Measurements from ENCODE around the gene SVOPL. TPM values are rescaled to one million over a fixed set of nuclear protein-coding genes. Genes with fewer than 3 reads are reported as not detected.

Gene SVOPL
- total RNA-seq, 4 donors from 2014 or later, result 4.1 to 4.6 TPM; not detected in 2

- no peaks in the 10 kb centered on the region for H3K36me3 ChIP-seq
- 96 to 100% methylated on average over 2 of the region's 2 CpGs for WGBS, 2 donors (ENCODE audit: low coverage in 1 of 2)
- intact Hi-C loops (cut with DNase I; ENCODE audit: low total_unique reads) (no loop called here), in situ Hi-C loops (cut with MboI; ENCODE audit: low pct_ligation_motif_present in 1 of 4, low pct_unique_long_range_greater_than_20kb in 1 of 4, low sequenced_read_pairs in 3 of 4) (no loop called here)
- no peak overlapping the region for H3K27ac ChIP-seq
- no peak overlapping the region for H3K4me3 ChIP-seq
- no peak for DNase-seq
- H3K9me3 ChIP-seq, result peaks cover 0 to 11% of the 10 kb centered on the region in 2 donors
- no peaks in the 10 kb centered on the region for H3K4me1 ChIP-seq
- no peak for TF ChIP-seq POLR2A (IDR thresholded peaks at IDR 0.05)
- no peak for TF ChIP-seq POLR2AphosphoS5 (IDR thresholded peaks at IDR 0.05)
- TF ChIP-seq EP300 (IDR thresholded peaks at IDR 0.05; ENCODE audit: low read depth), result no peak
- H3K27me3 ChIP-seq, result no peaks in the 10 kb centered on the region
These were observed 44.2 kb downstream of the SVOPL start for GRCh38 chr7:138656952-138657351.

GRCh38 chr7:138654616-138655015 lies 46.5 kb downstream of the SVOPL start:
- WGBS, 2 donors (ENCODE audit: low coverage in 1 of 2), result 85 to 86% methylated on average over 4 to 5 of the region's 5 CpGs
- Histone ChIP-seq H3K4me1 (no peaks in the 10 kb centered on the region), H3K4me3 (no peak overlapping the region), H3K9me3 (peaks cover 0 to 11% of the 10 kb centered on the region in 2 donors), H3K27ac (no peak overlapping the region), H3K27me3 (no peaks in the 10 kb centered on the region), H3K36me3 (no peaks in the 10 kb centered on the region)
- DNase-seq, result no peak
- in situ Hi-C loops (cut with MboI; ENCODE audit: low pct_ligation_motif_present in 1 of 4, low pct_unique_long_range_greater_than_20kb in 1 of 4, low sequenced_read_pairs in 3 of 4) (no loop called here), intact Hi-C loops (cut with DNase I; ENCODE audit: low total_unique reads) (no loop called here)
- TF ChIP-seq POLR2AphosphoS5 (IDR thresholded peaks at IDR 0.05) (no peak), POLR2A (IDR thresholded peaks at IDR 0.05) (no peak), CTCF (IDR thresholded peaks at IDR 0.05) (no peak), EP300 (IDR thresholded peaks at IDR 0.05; ENCODE audit: low read depth) (no peak)

DNA sequence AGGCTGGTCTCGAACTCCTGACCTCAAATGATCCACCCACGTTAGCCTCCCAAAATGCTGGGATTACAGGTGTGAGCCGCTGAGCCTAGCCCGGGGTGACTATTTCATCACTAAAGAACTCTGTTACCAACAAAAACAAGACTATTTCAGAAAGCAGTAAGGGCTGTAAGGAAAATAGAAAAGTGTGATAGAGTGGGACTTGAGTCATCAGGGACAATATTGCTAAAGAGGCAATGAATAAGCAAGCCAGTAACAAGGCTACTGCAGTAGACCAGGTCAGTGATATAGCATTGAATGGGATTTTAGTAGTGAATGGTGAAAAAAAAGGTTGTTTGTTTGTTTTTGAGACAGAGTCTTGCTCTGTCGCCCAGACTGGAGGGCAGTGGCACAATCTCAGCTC lies 51.7 kb downstream of the SVOPL start:
- TF ChIP-seq CTCF (IDR thresholded peaks at IDR 0.05), result no peak
- no peak for TF ChIP-seq POLR2AphosphoS5 (IDR thresholded peaks at IDR 0.05)
- no peak for TF ChIP-seq EP300 (IDR thresholded peaks at IDR 0.05; ENCODE audit: low read depth)
- no peak overlapping the region for H3K4me3 ChIP-seq
- no peaks in the 10 kb centered on the region for H3K36me3 ChIP-seq
- no peaks in the 10 kb centered on the region for H3K27me3 ChIP-seq
- in situ Hi-C loops (cut with MboI; ENCODE audit: low pct_ligation_motif_present in 1 of 4, low pct_unique_long_range_greater_than_20kb in 1 of 4, low sequenced_read_pairs in 3 of 4), result no loop called here
- no peak overlapping the region for H3K27ac ChIP-seq
- no peak for DNase-seq
- peaks cover 0 to 4% of the 10 kb centered on the region in 2 donors for H3K9me3 ChIP-seq
- H3K4me1 ChIP-seq, result no peaks in the 10 kb centered on the region
- 85% methylated on average over 5 of the region's 5 CpGs; no CpG with 5 or more reads in 1 of the 2 donors for WGBS, 2 donors (ENCODE audit: low coverage in 1 of 2)
- intact Hi-C loops (cut with DNase I; ENCODE audit: low total_unique reads), result no loop called here

- H3K4me3 ChIP-seq, result no peak overlapping the region
- DNase-seq, result no peak
- no peak overlapping the region for H3K27ac ChIP-seq
- H3K36me3 ChIP-seq, result no peaks in the 10 kb centered on the region
- H3K9me3 ChIP-seq, result no peaks in the 10 kb centered on the region
- intact Hi-C loops (cut with DNase I; ENCODE audit: low total_unique reads), result no loop called here
- no peaks in the 10 kb centered on the region for H3K27me3 ChIP-seq
- WGBS, 2 donors (ENCODE audit: low coverage in 1 of 2), result 83 to 92% methylated on average over 3 to 7 of the region's 7 CpGs
- TF ChIP-seq POLR2AphosphoS5 (IDR thresholded peaks at IDR 0.05) (no peak), POLR2A (IDR thresholded peaks at IDR 0.05) (no peak), EP300 (IDR thresholded peaks at IDR 0.05; ENCODE audit: low read depth) (no peak), CTCF (IDR thresholded peaks at IDR 0.05) (no peak)
- in situ Hi-C loops (cut with MboI; ENCODE audit: low pct_ligation_motif_present in 1 of 4, low pct_unique_long_range_greater_than_20kb in 1 of 4, low sequenced_read_pairs in 3 of 4), result no loop called here
- no peaks in the 10 kb centered on the region for H3K4me1 ChIP-seq
These were observed 55.9 kb downstream of the SVOPL start for GRCh38 chr7:138645284-138645683.

Measured in transverse colon (tissue), 4 donors.